DOHH2 (cell line): Measurements from ENCODE around the gene CTNS.

ENCODE experiments used
- H3F3A ChIP-seq: fragments of 200-600 bp; sonication (generic), shearing (Covaris generic); 2 replicates; pipeline ENCODE4 v1.6.0; 2016; ENCODE audit warnings: antibody characterized with exemption, mild to moderate bottlenecking; ENCODE audit not compliant: control insufficient read depth, insufficient read depth
- H3K27ac ChIP-seq: fragments of 200-600 bp; sonication (generic); 2 replicates; pipeline ENCODE4 v1.5.1; 2014; ENCODE audit warnings: low read depth, mild to moderate bottlenecking, low read length, moderate library complexity
- H3K27me3 ChIP-seq: fragments of 200-600 bp; sonication (generic); 2 replicates; pipeline ENCODE4 v1.6.1; 2014; ENCODE audit warnings: mild to moderate bottlenecking, low read length, mixed read lengths; ENCODE audit not compliant: control insufficient read depth
- H3K36me3 ChIP-seq: fragments of 200-600 bp; sonication (generic); 2 replicates; pipeline ENCODE4 v1.6.1; 2014; ENCODE audit warnings: mild to moderate bottlenecking, low read length, moderate library complexity, mixed read lengths; ENCODE audit not compliant: control insufficient read depth
- H3K4me1 ChIP-seq: fragments of 200-600 bp; sonication (generic); 2 replicates; pipeline ENCODE4 v1.6.1; 2014; ENCODE audit warnings: mild to moderate bottlenecking, low read length, mixed read lengths; ENCODE audit not compliant: control insufficient read depth
- H3K4me2 ChIP-seq: fragments of 200-600 bp; sonication (generic); 2 replicates; pipeline ENCODE4 v1.6.0; 2014; ENCODE audit warnings: mild to moderate bottlenecking, low read length, moderate library complexity
- H3K4me3 ChIP-seq: fragments of 200-600 bp; sonication (generic); 2 replicates; pipeline ENCODE4 v1.5.1; 2014; ENCODE audit warnings: mild to moderate bottlenecking, low read length, mixed read lengths
- H3K79me2 ChIP-seq: fragments of 200-600 bp; sonication (generic); 2 replicates; pipeline ENCODE4 v1.6.1; 2014; ENCODE audit warnings: mild to moderate bottlenecking, low read length, mixed read lengths; ENCODE audit not compliant: control insufficient read depth
- H3K9me2 ChIP-seq: fragments of 200-600 bp; sonication (generic); replicated peaks from 2 replicates; pipeline ENCODE4 v1.6.1; 2014; ENCODE audit warnings: mild to moderate bottlenecking, low read length, mixed read lengths; ENCODE audit not compliant: control insufficient read depth
- H3K9me3 ChIP-seq: fragments of 200-600 bp; sonication (generic); 2 replicates; pipeline ENCODE4 v1.6.1; 2014; ENCODE audit warnings: antibody characterized with exemption, low read length, mixed read lengths; ENCODE audit not compliant: control insufficient read depth, insufficient read depth
- H4K20me1 ChIP-seq: fragments of 200-600 bp; sonication (generic); 2 replicates; pipeline ENCODE4 v1.6.0; 2014; ENCODE audit warnings: low read depth, mild to moderate bottlenecking, antibody characterized with exemption, low read length, moderate library complexity; ENCODE audit not compliant: control insufficient read depth, insufficient read depth
- EZH2phosphoT487 ChIP-seq: fragments of 200-600 bp; sonication (generic); IDR thresholded peaks from 2 replicates; pipeline ENCODE4 v1.6.1; 2017; ENCODE audit warnings: borderline replicate concordance, mild to moderate bottlenecking, antibody characterized with exemption, low read length, moderate library complexity, mixed read lengths
- TF ChIP-seq, protein P1 (sequence below): fragments of 200-600 bp; sonication (generic); IDR thresholded peaks from one replicate; pipeline ENCODE4 v1.5.1; 2014; ENCODE audit warnings: antibody characterized with exemption, mild to moderate bottlenecking, low read depth, low read length; ENCODE audit not compliant: poor library complexity, severe bottlenecking

CTNS gene

DNA sequence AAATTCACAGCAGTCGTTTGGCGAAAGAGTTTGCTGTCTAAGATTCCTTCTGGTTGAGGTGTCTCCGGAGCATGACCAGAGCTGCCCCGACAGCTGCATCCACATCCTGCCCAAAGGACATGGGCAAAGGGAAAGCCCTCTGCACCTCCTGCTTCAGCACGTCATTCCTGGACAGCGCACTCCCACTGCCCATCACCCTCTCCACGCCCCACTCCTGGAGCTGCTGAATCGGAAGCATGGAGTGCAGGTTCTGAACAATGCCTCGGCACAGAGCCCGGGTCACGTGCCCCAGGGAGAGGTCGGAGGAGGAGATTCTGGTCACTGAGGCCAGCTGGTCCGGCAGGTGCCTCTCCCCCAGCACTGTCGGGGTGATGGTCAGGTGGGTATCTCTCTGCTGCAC lies 26.0 kb upstream of the CTNS start:
- Histone ChIP-seq H3K4me3 (no peak overlapping the region), H3K36me3 (peaks cover 22% of the 10 kb centered on the region), H3K4me1 (no peaks in the 10 kb centered on the region), H3K9me2 (no peaks in the 10 kb centered on the region), H3K79me2 (no peaks in the 10 kb centered on the region), H4K20me1 (no peaks in the 10 kb centered on the region), H3K9me3 (no peaks in the 10 kb centered on the region), H3F3A (no peaks in the 10 kb centered on the region), H3K27ac (no peak overlapping the region), H3K4me2 (no peak overlapping the region), H3K27me3 (no peaks in the 10 kb centered on the region)
- TF ChIP-seq, protein P1, sequence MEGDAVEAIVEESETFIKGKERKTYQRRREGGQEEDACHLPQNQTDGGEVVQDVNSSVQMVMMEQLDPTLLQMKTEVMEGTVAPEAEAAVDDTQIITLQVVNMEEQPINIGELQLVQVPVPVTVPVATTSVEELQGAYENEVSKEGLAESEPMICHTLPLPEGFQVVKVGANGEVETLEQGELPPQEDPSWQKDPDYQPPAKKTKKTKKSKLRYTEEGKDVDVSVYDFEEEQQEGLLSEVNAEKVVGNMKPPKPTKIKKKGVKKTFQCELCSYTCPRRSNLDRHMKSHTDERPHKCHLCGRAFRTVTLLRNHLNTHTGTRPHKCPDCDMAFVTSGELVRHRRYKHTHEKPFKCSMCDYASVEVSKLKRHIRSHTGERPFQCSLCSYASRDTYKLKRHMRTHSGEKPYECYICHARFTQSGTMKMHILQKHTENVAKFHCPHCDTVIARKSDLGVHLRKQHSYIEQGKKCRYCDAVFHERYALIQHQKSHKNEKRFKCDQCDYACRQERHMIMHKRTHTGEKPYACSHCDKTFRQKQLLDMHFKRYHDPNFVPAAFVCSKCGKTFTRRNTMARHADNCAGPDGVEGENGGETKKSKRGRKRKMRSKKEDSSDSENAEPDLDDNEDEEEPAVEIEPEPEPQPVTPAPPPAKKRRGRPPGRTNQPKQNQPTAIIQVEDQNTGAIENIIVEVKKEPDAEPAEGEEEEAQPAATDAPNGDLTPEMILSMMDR = no peak
- no peak for TF ChIP-seq EZH2phosphoT487

DNA sequence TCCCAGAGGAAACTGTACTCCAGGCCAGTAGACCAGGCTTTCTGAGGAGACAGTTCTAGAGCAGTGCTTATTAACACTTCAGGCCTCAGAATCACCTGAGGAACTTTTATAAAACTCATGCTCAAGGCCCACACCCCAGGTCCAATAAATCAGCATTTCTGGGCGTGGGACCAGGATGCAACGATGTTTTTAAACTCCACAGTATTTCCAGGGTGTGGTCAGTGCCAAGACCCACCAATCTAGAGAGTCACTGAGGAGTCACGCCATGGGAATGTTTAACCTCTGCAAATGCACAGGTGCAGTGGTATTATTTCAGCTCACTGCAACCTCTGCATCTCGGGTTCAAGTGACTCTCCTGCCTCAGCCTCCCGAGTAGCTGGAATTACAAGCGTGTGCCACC lies 23.4 kb upstream of the CTNS start:
- Histone ChIP-seq H3K27me3 (no peaks in the 10 kb centered on the region), H3K9me3 (no peaks in the 10 kb centered on the region), H3F3A (no peaks in the 10 kb centered on the region), H4K20me1 (no peaks in the 10 kb centered on the region), H3K27ac (no peak overlapping the region), H3K4me1 (no peaks in the 10 kb centered on the region), H3K9me2 (no peaks in the 10 kb centered on the region), H3K79me2 (no peaks in the 10 kb centered on the region), H3K4me2 (no peak overlapping the region), H3K4me3 (no peak overlapping the region), H3K36me3 (peaks cover 27% of the 10 kb centered on the region)
- TF ChIP-seq, protein P1 = no peak
- TF ChIP-seq EZH2phosphoT487 = no peak

DNA sequence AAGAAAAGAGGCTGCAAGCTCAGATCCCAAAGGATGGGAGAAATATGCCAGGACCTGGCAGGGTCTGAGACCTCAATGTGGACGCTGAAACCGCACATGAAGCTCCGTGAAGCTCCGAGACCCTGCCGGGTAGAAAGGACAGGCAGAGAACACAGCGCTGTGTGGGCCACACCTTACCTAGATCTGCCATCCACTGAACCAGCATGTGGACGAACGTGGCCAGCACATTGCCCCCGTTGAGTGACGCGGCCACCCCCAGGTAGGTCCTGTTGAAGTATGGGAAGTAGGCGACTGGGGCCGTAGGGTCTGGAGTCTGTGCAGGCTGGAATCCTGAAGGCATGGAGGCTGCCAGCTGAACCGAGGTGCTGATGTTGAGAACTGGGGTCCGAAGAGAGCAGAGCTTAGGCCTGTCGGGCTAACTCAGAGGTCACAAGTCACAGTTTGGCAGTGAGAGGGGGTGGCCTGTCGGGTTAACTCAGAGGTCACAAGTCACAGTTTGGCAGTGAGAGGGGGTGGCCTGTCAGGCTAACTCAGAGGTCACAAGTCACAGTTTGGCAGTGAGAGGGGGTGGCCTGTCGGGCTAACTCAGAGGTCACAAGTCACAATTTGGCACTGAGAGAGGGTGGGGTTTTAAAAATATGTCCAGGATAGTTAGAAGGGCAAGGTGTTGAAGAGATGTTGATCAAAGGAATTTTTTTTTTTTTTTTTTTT lies 21.2 kb upstream of the CTNS start:
- Histone ChIP-seq H3F3A (no peaks in the 10 kb centered on the region), H3K27me3 (no peaks in the 10 kb centered on the region), H3K9me3 (no peaks in the 10 kb centered on the region), H3K4me3 (no peak overlapping the region), H4K20me1 (no peaks in the 10 kb centered on the region), H3K4me2 (no peak overlapping the region), H3K27ac (no peak overlapping the region), H3K4me1 (no peaks in the 10 kb centered on the region), H3K36me3 (peaks cover 21% of the 10 kb centered on the region; the same call in 1 of the 2 replicates), H3K9me2 (no peaks in the 10 kb centered on the region), H3K79me2 (no peaks in the 10 kb centered on the region)
- TF ChIP-seq, protein P1 = no peak
- no peak for TF ChIP-seq EZH2phosphoT487
